ENCODE measurements around the gene CYTH2. TPM values are rescaled to one million over a fixed set of nuclear protein-coding genes. Genes with fewer than 3 reads are reported as not detected.

CYTH2 gene
- total and polyA plus RNA-seq, 2 of the 8 experiments (the other 6 are each of a cell fraction or from before 2014, with no cell fraction given) = 43.7 to 71.4 TPM

DNA sequence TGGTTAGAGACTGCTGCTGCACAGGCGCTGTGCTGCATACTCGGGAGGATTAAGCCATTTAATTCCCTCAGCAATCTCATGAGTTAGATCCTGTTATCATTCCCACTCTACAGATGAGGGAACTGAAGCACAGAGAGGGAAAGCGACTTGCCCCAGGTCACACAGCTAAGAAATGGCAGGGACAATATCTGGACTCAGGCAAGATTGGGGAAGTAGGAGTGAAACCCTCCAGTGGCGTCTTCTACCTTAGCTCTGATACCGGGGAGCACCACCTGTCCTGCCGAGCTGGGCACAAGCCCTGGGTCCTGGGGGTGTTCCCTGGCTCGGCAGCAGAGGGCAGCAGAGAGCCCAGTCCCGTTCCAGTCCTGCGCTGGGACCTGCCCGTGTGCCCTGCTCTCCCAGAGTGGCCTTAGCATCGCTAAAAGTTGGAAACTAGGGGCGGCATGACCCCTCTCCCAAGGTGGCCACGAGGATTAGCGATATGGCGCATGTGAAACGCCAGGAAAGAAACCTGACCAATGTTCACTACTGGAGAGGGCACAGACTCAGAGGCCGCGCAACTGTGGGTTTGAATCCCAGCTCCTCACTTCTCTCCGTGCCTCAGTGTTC is 20.5 kb downstream of the CYTH2 start (continued):
- TF ChIP-seq MAFK (IDR thresholded peaks at IDR 0.05; ENCODE audit: low read depth, low read length) (no peak), HDAC6 (IDR thresholded peaks at IDR 0.05; ENCODE audit: low read depth, low read length) (no peak), TCF12 (IDR thresholded peaks at IDR 0.05; ENCODE audit: low read depth, low read length) (no peak), POLR2A (IDR thresholded peaks at IDR 0.05; ENCODE audit: control extremely low read depth in 1 of 2, low read depth in 2 of 2, low read length in 2 of 2) (peak; percentile 13 to 28; a peak in 2 of 3 replicates), BRCA1 (IDR thresholded peaks at IDR 0.05; ENCODE audit: low read depth, low read length) (no peak), TEAD4 (IDR thresholded peaks at IDR 0.05; ENCODE audit: low read depth, low read length) (no peak), RAD21 (IDR thresholded peaks at IDR 0.05 in 1 of 2, conservative IDR thresholded peaks at IDR 0.05 in 1 of 2; ENCODE audit: low read depth in 2 of 2, low read length in 2 of 2) (peak; percentile 74 to 79), KDM4A (IDR thresholded peaks at IDR 0.05; ENCODE audit: low read depth, low read length, severe bottlenecking) (no peak), RNF2 (IDR thresholded peaks at IDR 0.05; ENCODE audit: borderline replicate concordance, low read depth, low read length, missing control alignments, poor library complexity, severe bottlenecking) (no peak), MAX (IDR thresholded peaks at IDR 0.05) (peak; percentile 75), TBP (IDR thresholded peaks at IDR 0.05; ENCODE audit: low read depth, low read length) (no peak), TAF1 (IDR thresholded peaks at IDR 0.05; ENCODE audit: low read depth, low read length) (0 out of 2 replicates have a peak, but pooled peaks have one; percentile 36), POU5F1 (IDR thresholded peaks at IDR 0.05; ENCODE audit: low read depth, low read length) (no peak), POLR2AphosphoS5 (IDR thresholded peaks at IDR 0.05; ENCODE audit: low read depth, low read length) (peak; percentile 76; the same call in 1 of the 2 replicates)
- TF ChIP-seq, protein P1, sequence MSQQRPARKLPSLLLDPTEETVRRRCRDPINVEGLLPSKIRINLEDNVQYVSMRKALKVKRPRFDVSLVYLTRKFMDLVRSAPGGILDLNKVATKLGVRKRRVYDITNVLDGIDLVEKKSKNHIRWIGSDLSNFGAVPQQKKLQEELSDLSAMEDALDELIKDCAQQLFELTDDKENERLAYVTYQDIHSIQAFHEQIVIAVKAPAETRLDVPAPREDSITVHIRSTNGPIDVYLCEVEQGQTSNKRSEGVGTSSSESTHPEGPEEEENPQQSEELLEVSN (IDR thresholded peaks at IDR 0.05) = peak; percentile 25; the same call in 1 of the 2 replicates
